ENCODE data around the gene GAS7.
A peak's percentile ranks its signal among the peaks of the same experiment; 100 is the strongest.

- TF ChIP-seq POLR2AphosphoS5 (IDR thresholded peaks at IDR 0.05), result no peak
- peak in 3 of 4 experiments; percentile 48 to 72 (median 52) for TF ChIP-seq CTCF (IDR thresholded peaks at IDR 0.05)
These were observed 210.4 kb downstream of the GAS7 start for GRCh38 chr17:9987779-9988585.

Measured in gastroesophageal sphincter (tissue), 3 donors.